Measurements from ENCODE around the gene RUNX1.

The RUNX1 gene

DNA sequence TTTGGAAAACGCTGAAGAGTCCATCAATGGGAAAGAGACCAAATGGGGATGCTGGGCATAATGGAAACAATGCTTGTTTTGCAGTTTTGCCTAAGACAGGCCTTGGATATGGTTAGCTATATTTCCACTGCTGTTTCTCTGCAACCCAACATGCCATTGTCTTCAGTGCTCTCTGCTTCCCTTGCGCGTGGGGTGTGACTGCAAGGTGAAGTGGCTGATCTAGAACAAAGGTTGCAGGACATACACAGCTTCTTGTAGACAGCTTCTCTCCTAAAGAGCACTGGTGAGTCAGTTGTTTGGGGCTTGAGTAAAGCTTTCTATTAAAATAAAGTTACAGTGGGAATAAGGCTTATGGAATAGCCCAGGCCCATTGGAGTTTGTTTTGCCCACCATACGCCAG is 33.0 kb downstream of the RUNX1 start:
- DNase-seq (ENCODE audit: low read depth): no peak
- no peak overlapping the region for H3K4me3 ChIP-seq (ENCODE audit: low read depth, low read length)
- in situ Hi-C loops (cut with HindIII; ENCODE audit: low sequenced_read_pairs): no loop called here
- TF ChIP-seq, protein P1, sequence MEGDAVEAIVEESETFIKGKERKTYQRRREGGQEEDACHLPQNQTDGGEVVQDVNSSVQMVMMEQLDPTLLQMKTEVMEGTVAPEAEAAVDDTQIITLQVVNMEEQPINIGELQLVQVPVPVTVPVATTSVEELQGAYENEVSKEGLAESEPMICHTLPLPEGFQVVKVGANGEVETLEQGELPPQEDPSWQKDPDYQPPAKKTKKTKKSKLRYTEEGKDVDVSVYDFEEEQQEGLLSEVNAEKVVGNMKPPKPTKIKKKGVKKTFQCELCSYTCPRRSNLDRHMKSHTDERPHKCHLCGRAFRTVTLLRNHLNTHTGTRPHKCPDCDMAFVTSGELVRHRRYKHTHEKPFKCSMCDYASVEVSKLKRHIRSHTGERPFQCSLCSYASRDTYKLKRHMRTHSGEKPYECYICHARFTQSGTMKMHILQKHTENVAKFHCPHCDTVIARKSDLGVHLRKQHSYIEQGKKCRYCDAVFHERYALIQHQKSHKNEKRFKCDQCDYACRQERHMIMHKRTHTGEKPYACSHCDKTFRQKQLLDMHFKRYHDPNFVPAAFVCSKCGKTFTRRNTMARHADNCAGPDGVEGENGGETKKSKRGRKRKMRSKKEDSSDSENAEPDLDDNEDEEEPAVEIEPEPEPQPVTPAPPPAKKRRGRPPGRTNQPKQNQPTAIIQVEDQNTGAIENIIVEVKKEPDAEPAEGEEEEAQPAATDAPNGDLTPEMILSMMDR (IDR thresholded peaks at IDR 0.05; ENCODE audit: low read depth, low read length, missing control alignments): no peak

DNA sequence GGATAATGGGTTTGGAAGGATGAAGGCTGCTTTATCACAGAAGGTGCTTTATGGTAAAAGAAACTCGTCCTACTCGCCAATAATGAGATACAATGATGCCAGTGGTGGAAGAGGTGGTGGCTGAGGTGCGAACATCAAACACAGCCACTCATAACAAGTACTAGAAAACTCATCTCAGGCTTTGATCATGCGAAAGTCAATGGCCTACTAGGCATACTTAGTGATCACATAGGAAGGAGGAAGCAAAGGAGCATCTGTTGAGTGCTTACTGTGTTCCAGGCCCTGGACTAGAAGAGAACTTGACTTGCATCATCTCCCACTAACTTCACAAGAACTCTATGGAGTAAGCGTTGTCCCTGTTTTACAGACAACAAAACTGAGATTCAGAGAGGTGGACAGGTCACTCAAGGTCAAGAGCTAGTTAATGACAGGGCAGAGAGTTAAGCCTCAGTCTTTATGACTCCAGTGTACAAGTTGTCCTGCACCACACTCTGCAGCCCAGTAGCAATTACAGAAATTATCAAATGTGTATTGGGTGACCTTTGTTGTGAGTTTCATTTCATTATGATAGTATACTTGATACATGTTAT is 33.6 kb downstream of the RUNX1 start:
- in situ Hi-C loops (cut with HindIII; ENCODE audit: low sequenced_read_pairs): no loop called here
- no peak overlapping the region for H3K4me3 ChIP-seq (ENCODE audit: low read depth, low read length)
- no peak for DNase-seq (ENCODE audit: low read depth)
- TF ChIP-seq, protein P1 (IDR thresholded peaks at IDR 0.05; ENCODE audit: low read depth, low read length, missing control alignments): no peak

GRCh38 chr21:35014302-35015041 is 34.6 kb downstream of the RUNX1 start:
- TF ChIP-seq, protein P1 (IDR thresholded peaks at IDR 0.05; ENCODE audit: low read depth, low read length, missing control alignments): no peak
- no peak overlapping the region for H3K4me3 ChIP-seq (ENCODE audit: low read depth, low read length)
- DNase-seq (ENCODE audit: low read depth): no peak
- in situ Hi-C loops (cut with HindIII; ENCODE audit: low sequenced_read_pairs): no loop called here

DNA sequence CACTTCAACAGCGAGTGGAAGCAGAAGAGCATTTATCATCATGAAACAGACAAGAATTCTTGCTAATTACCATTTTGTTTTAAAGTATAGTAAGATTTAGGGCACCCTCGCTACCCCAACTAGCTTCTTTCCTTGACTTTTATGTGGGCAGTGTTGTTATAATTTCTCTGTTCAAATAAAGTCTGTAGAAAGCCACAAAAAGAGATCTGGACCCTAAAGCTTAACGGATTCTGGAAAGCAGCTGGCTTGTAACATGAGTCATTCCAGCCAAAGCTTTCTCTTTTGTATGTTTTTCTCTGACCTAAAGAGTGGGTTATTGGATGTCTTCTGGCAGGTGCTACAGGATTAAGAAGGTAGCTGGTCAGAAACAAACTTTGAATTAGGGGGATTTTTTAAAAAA is 37.4 kb downstream of the RUNX1 start:
- TF ChIP-seq, protein P1 (IDR thresholded peaks at IDR 0.05; ENCODE audit: low read depth, low read length, missing control alignments): no peak
- H3K4me3 ChIP-seq (ENCODE audit: low read depth, low read length): no peak overlapping the region
- DNase-seq (ENCODE audit: low read depth): peak; percentile 43
- in situ Hi-C loops (cut with HindIII; ENCODE audit: low sequenced_read_pairs): no loop called here

DNA sequence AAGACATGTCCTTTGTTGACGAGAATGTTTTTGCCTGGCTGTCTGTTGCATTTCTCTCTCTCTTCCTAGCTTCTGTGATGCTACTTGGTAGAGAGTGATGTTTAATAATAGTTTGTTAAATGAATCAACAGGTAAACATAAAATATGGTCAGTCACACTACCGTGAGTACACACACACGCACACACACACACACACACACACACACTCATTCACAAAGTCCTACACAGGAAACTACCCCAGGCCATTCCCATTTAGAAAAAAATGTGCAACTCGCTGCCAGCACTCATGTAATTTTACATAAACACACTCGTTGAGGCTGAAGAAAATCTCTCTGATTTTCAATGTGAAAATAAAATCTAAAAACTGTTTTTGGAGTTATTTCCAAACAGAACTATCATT is 38.7 kb downstream of the RUNX1 start:
- in situ Hi-C loops (cut with HindIII; ENCODE audit: low sequenced_read_pairs): no loop called here
- H3K4me3 ChIP-seq (ENCODE audit: low read depth, low read length): no peak overlapping the region
- TF ChIP-seq, protein P1 (IDR thresholded peaks at IDR 0.05; ENCODE audit: low read depth, low read length, missing control alignments): no peak
- DNase-seq (ENCODE audit: low read depth): no peak

- no peak overlapping the region for H3K4me3 ChIP-seq (ENCODE audit: low read depth, low read length)
- DNase-seq (ENCODE audit: low read depth): no peak
- TF ChIP-seq, protein P1 (IDR thresholded peaks at IDR 0.05; ENCODE audit: low read depth, low read length, missing control alignments): no peak
- in situ Hi-C loops (cut with HindIII; ENCODE audit: low sequenced_read_pairs): no loop called here
These were observed 41.8 kb downstream of the RUNX1 start for GRCh38 chr21:35007348-35007747.
